Thyroid gland (tissue), 4 donors: ENCODE measurements around the gene FBXL19. TPM values are rescaled to one million over a fixed set of nuclear protein-coding genes. Genes with fewer than 3 reads are reported as not detected.

Experiments used
- DNase-seq, 2 donors: peaks; one replicate each; pipeline ENCODE4 v3.0.0-alpha.2; 2019
- H3K27ac ChIP-seq, 3 donors: fragments of 200-600 bp; sonication (generic); 1 replicate in 2 of 3; 2 replicates in 1 of 3; pipeline ENCODE4 v1.5.1; 2016 to 2019; ENCODE audit warnings: mild to moderate bottlenecking in 1 of 3, moderate library complexity in 1 of 3
- H3K27me3 ChIP-seq: fragments of 200-600 bp; sonication (generic); one replicate; pipeline ENCODE4 v1.5.1; 2019
- H3K36me3 ChIP-seq, 2 donors: fragments of 200-600 bp; sonication (generic); one replicate each; pipeline ENCODE4 v1.5.1; 2016 to 2019
- H3K4me1 ChIP-seq, 2 donors: fragments of 200-600 bp; sonication (generic); one replicate each; pipeline ENCODE4 v1.5.1; 2017 to 2019
- H3K4me3 ChIP-seq, 3 donors: fragments of 200-600 bp; sonication (generic); replicated peaks in 1 of 3; 1 replicate in 2 of 3; 2 replicates in 1 of 3; pipeline ENCODE4 v1.5.1; 2016; ENCODE audit warnings: mild to moderate bottlenecking in 1 of 3
- H3K9me3 ChIP-seq: fragments of 200-600 bp; sonication (generic); one replicate; pipeline ENCODE4 v1.5.1; 2017
- CTCF ChIP-seq, 6 experiments: fragments of 200-600 bp in 3 of 6; fragments of 450-650 bp in 3 of 6; sonication (generic) in 3 of 6; IDR thresholded peaks; one replicate each; pipeline ENCODE4 v1.5.1; 2016 to 2019; ENCODE audit warnings: antibody characterized with exemption in 6 of 6, mild to moderate bottlenecking in 2 of 6, inconsistent platforms in 1 of 6, moderate library complexity in 1 of 6
- POLR2A ChIP-seq, 2 donors: fragments of 450-650 bp; IDR thresholded peaks; one replicate each; pipeline ENCODE4 v1.6.1; 2017; ENCODE audit warnings: antibody characterized with exemption in 2 of 2, mild to moderate bottlenecking in 2 of 2, moderate library complexity in 1 of 2
- WGBS, 2 donors: methylation state at CpG; one replicate each; pipeline ENCODE4 v1.1.5; 2017; 5-methylcytosine and 5-hydroxymethylcytosine counted together
- intact Hi-C: fragments of 100-400 bp; cut with DNase I; formaldehyde crosslinking; loops from one replicate; pipeline ENCODE4 v1.15.1; 2023
- total RNA-seq, 4 donors: library from RNA; depleted of rRNA; stranded (reverse); fragments of >200 nt; gene quantifications; one replicate each; pipeline ENCODE4 v1.2.3, GENCODE V29; 2016

FBXL19 gene
- total RNA-seq, 4 donors from 2014 or later: 11.7 to 24.0 (median 14.4) TPM

DNA sequence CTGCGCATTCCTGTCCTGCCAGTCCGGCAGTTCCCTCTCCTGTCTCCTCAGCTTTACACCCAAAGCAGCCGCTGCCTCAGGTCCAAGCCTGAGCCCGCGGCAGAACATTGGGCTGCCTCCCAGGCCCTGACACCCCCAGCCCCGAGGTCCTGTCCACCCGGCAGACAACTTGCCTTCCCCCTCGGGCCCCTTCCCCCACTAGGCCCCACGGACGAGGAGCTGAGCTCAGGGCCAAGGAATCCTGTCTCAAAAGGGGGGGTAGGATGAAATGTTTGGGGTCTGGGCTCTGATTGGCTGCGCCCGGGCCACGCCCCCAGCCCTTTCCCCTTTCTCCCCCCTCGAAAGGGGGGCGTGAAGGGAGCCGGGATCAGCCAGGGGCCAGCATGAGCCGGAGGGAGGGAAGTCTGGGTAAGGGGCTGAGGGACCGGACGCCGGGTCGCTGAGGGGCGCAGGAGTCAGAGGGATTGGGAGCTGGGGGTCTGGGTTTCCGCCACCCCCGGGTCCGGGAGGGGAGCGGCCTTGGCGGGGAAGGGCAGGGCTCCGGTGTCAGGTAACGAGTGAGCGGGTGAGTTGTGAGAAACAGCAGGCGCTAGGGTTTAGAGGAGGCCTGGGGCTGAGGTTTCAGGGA lies 27.0 kb upstream of the FBXL19 start, which contains the start of gene CTF1:
Gene CTF1 (plus strand): TSS at position 354 of the 628 bp plus-strand sequence. CDS start 30 bp downstream, at position 384.
- peak within 1 kb of the TSS; percentile 93 to 99 (median 97) for H3K27ac ChIP-seq
- no peaks in the 10 kb centered on the region for H3K36me3 ChIP-seq
- no peaks in the 10 kb centered on the region for H3K27me3 ChIP-seq
- no peaks in the 10 kb centered on the region for H3K9me3 ChIP-seq
- TF ChIP-seq POLR2A (IDR thresholded peaks at IDR 0.05) (peak in 1 of 2 donors; percentile 57), CTCF (IDR thresholded peaks at IDR 0.05) (no peak)
- 1 to 13% methylated on average over 25 to 29 of the region's 31 CpGs for WGBS, 2 donors
- peak within 1 kb of the TSS; percentile 30 to 69 (median 49) for H3K4me3 ChIP-seq
- peak; percentile 73 to 84 for DNase-seq
- H3K4me1 ChIP-seq: peaks cover 18 to 35% of the 10 kb centered on the region in 2 donors
- intact Hi-C loops: no loop called here

GRCh38 chr16:30896889-30897733 lies 26.3 kb upstream of the FBXL19 start:
- Histone ChIP-seq H3K4me1 (peaks cover 22 to 35% of the 10 kb centered on the region in 2 donors), H3K27me3 (no peaks in the 10 kb centered on the region), H3K27ac (peak overlapping the region; percentile 93 to 99 (median 97)), H3K9me3 (no peaks in the 10 kb centered on the region), H3K36me3 (no peaks in the 10 kb centered on the region), H3K4me3 (peak overlapping the region; percentile 30 to 69 (median 49))
- peak; percentile 90 to 91 for DNase-seq
- TF ChIP-seq CTCF (IDR thresholded peaks at IDR 0.05): no peak
- no peak for TF ChIP-seq POLR2A (IDR thresholded peaks at IDR 0.05)
- intact Hi-C loops: no loop called here
- 17 to 18% methylated on average over 31 of the region's 31 CpGs for WGBS, 2 donors

- TF ChIP-seq CTCF (IDR thresholded peaks at IDR 0.05) (no peak), POLR2A (IDR thresholded peaks at IDR 0.05) (no peak)
- no peaks in the 10 kb centered on the region for H3K9me3 ChIP-seq
- no peaks in the 10 kb centered on the region for H3K27me3 ChIP-seq
- intact Hi-C loops: loop anchor here (5.0 kb wide), 1 partner anchor 237 kb away; no protein-coding TSS in a partner anchor
- 83 to 92% methylated on average over 2 of the region's 2 CpGs for WGBS, 2 donors
- H3K36me3 ChIP-seq: no peaks in the 10 kb centered on the region
- no peak overlapping the region for H3K4me3 ChIP-seq
- H3K27ac ChIP-seq: no peak overlapping the region
- no peak for DNase-seq
- H3K4me1 ChIP-seq: peaks cover 9 to 29% of the 10 kb centered on the region in 2 donors
Measured at GRCh38 chr16:30899794-30900193, 23.6 kb upstream of the FBXL19 start.

- DNase-seq: no peak
- H3K4me3 ChIP-seq: no peak overlapping the region
- H3K27me3 ChIP-seq: no peaks in the 10 kb centered on the region
- H3K9me3 ChIP-seq: no peaks in the 10 kb centered on the region
- no peaks in the 10 kb centered on the region for H3K36me3 ChIP-seq
- no peak overlapping the region for H3K27ac ChIP-seq
- peaks cover 8 to 24% of the 10 kb centered on the region in 2 donors for H3K4me1 ChIP-seq
- WGBS, 2 donors: 93 to 96% methylated on average over 5 of the region's 5 CpGs
- intact Hi-C loops: loop anchor here (5.0 kb wide), 1 partner anchor 238 kb away; no protein-coding TSS in a partner anchor
- TF ChIP-seq POLR2A (IDR thresholded peaks at IDR 0.05) (no peak), CTCF (IDR thresholded peaks at IDR 0.05) (no peak)
Measured at GRCh38 chr16:30900588-30900987, 22.8 kb upstream of the FBXL19 start.
